IPS-20b (cell line): ENCODE data around the gene KCMF1.
A peak's percentile ranks its signal among the peaks of the same experiment; 100 is the strongest.
"Not testable (repeated sequence)": the region's sequence is repeated elsewhere in the genome, so short reads cannot be mapped to it uniquely, and the experiment has no call there.

Source experiments
- H3K27ac ChIP-seq: one replicate; pipeline ENCODE4 v1.5.1; 2013; ENCODE audit warnings: low read length
- H3K27me3 ChIP-seq: 2 replicates; pipeline ENCODE4 v1.6.1; 2013; ENCODE audit warnings: mild to moderate bottlenecking, low read length, inconsistent platforms; ENCODE audit not compliant: insufficient read depth
- H3K36me3 ChIP-seq: 2 replicates; pipeline ENCODE4 v1.6.1; 2013; ENCODE audit warnings: low read depth, mild to moderate bottlenecking, inconsistent platforms, low read length, moderate library complexity; ENCODE audit not compliant: insufficient read depth
- H3K4me1 ChIP-seq: 2 replicates; pipeline ENCODE4 v1.6.1; 2013; ENCODE audit warnings: mild to moderate bottlenecking, control low read depth, inconsistent platforms, low read length, moderate library complexity; ENCODE audit not compliant: insufficient read depth
- H3K4me3 ChIP-seq: 2 replicates; pipeline ENCODE4 v1.5.1; 2013; ENCODE audit warnings: mild to moderate bottlenecking, low read length, inconsistent platforms
- H3K9ac ChIP-seq: 2 replicates; pipeline ENCODE4 v1.6.1; 2013; ENCODE audit warnings: low read depth, mild to moderate bottlenecking, inconsistent platforms, low read length, moderate library complexity
- H3K9me3 ChIP-seq: 2 replicates; pipeline ENCODE4 v1.6.1; 2013; ENCODE audit warnings: mild to moderate bottlenecking, low read depth, low read length, inconsistent platforms; ENCODE audit not compliant: insufficient read depth

The KCMF1 gene

GRCh38 chr2:84940831-84941412 lies 30.0 kb upstream of the KCMF1 start:
- H3K4me3 ChIP-seq: no peak overlapping the region
- H3K9me3 ChIP-seq: no peaks in the 10 kb centered on the region
- no peaks in the 10 kb centered on the region for H3K36me3 ChIP-seq
- no peak overlapping the region for H3K27ac ChIP-seq
- peaks cover 15% of the 10 kb centered on the region; the same call in 1 of the 2 replicates for H3K4me1 ChIP-seq
- H3K9ac ChIP-seq: no peak overlapping the region
- H3K27me3 ChIP-seq: no peaks in the 10 kb centered on the region

- no peak overlapping the region for H3K9ac ChIP-seq
- H3K36me3 ChIP-seq: no peaks in the 10 kb centered on the region
- no peaks in the 10 kb centered on the region for H3K9me3 ChIP-seq
- H3K27ac ChIP-seq: no peak overlapping the region
- H3K4me3 ChIP-seq: no peak overlapping the region
- peaks cover 15% of the 10 kb centered on the region; the same call in 1 of the 2 replicates for H3K4me1 ChIP-seq
- H3K27me3 ChIP-seq: no peaks in the 10 kb centered on the region
Measured at GRCh38 chr2:84942166-84942565, 28.8 kb upstream of the KCMF1 start.

GRCh38 chr2:84942964-84943421 lies 28.0 kb upstream of the KCMF1 start:
- Histone ChIP-seq H3K9me3 (no peaks in the 10 kb centered on the region), H3K27ac (no peak overlapping the region), H3K4me1 (peaks cover 15% of the 10 kb centered on the region; the same call in 1 of the 2 replicates), H3K27me3 (no peaks in the 10 kb centered on the region), H3K9ac (no peak overlapping the region), H3K36me3 (no peaks in the 10 kb centered on the region), H3K4me3 (no peak overlapping the region)

GRCh38 chr2:84944295-84944909 lies 26.6 kb upstream of the KCMF1 start:
- Histone ChIP-seq H3K27me3 (no peaks in the 10 kb centered on the region), H3K9ac (no peak overlapping the region), H3K27ac (no peak overlapping the region), H3K4me1 (peaks cover 14% of the 10 kb centered on the region; the same call in 1 of the 2 replicates), H3K9me3 (no peaks in the 10 kb centered on the region), H3K36me3 (no peaks in the 10 kb centered on the region), H3K4me3 (no peak overlapping the region)

GRCh38 chr2:84945838-84946203 lies 25.1 kb upstream of the KCMF1 start:
- not testable (repeated sequence) for H3K4me1 ChIP-seq, H3K27me3 ChIP-seq, H3K27ac ChIP-seq, H3K4me3 ChIP-seq, H3K36me3 ChIP-seq, H3K9ac ChIP-seq, H3K9me3 ChIP-seq

- no peaks in the 10 kb centered on the region for H3K4me1 ChIP-seq
- no peaks in the 10 kb centered on the region for H3K27me3 ChIP-seq
- no peak overlapping the region for H3K4me3 ChIP-seq
- no peaks in the 10 kb centered on the region for H3K36me3 ChIP-seq
- no peaks in the 10 kb centered on the region for H3K9me3 ChIP-seq
- no peak overlapping the region for H3K27ac ChIP-seq
- H3K9ac ChIP-seq: no peak overlapping the region
Measured at GRCh38 chr2:84946204-84947009, 24.6 kb upstream of the KCMF1 start.

- no peaks in the 10 kb centered on the region for H3K4me1 ChIP-seq
- H3K27ac ChIP-seq: no peak overlapping the region
- no peak overlapping the region for H3K4me3 ChIP-seq
- no peaks in the 10 kb centered on the region for H3K36me3 ChIP-seq
- H3K9ac ChIP-seq: no peak overlapping the region
- H3K27me3 ChIP-seq: no peaks in the 10 kb centered on the region
- no peaks in the 10 kb centered on the region for H3K9me3 ChIP-seq
Measured at GRCh38 chr2:84947010-84947593, 23.9 kb upstream of the KCMF1 start.

- no peaks in the 10 kb centered on the region for H3K36me3 ChIP-seq
- H3K4me1 ChIP-seq: peaks cover 22% of the 10 kb centered on the region
- no peak overlapping the region for H3K4me3 ChIP-seq
- H3K27me3 ChIP-seq: no peaks in the 10 kb centered on the region
- H3K9ac ChIP-seq: no peak overlapping the region
- no peaks in the 10 kb centered on the region for H3K9me3 ChIP-seq
- H3K27ac ChIP-seq: no peak overlapping the region
Measured at GRCh38 chr2:84953535-84953934, 17.4 kb upstream of the KCMF1 start.

- Histone ChIP-seq H3K4me1 (peaks cover 30% of the 10 kb centered on the region), H3K36me3 (no peaks in the 10 kb centered on the region), H3K27me3 (no peaks in the 10 kb centered on the region), H3K9me3 (no peaks in the 10 kb centered on the region), H3K27ac (no peak overlapping the region), H3K9ac (no peak overlapping the region), H3K4me3 (no peak overlapping the region)
Measured at GRCh38 chr2:84954329-84954728, 16.6 kb upstream of the KCMF1 start.

- H3K27me3 ChIP-seq: no peaks in the 10 kb centered on the region
- no peaks in the 10 kb centered on the region for H3K9me3 ChIP-seq
- H3K36me3 ChIP-seq: peaks cover 4% of the 10 kb centered on the region; the same call in 1 of the 2 replicates
- no peak overlapping the region for H3K27ac ChIP-seq
- no peak overlapping the region for H3K4me3 ChIP-seq
- H3K9ac ChIP-seq: peak overlapping the region; percentile 1; the same call in 1 of the 2 replicates
- H3K4me1 ChIP-seq: peaks cover 37% of the 10 kb centered on the region
Measured at GRCh38 chr2:84956334-84957297, 14.3 kb upstream of the KCMF1 start.

GRCh38 chr2:84957771-84958134 lies 13.2 kb upstream of the KCMF1 start:
- H3K27ac ChIP-seq: peak overlapping the region; percentile 80
- peaks cover 15% of the 10 kb centered on the region; the same call in 1 of the 2 replicates for H3K36me3 ChIP-seq
- peaks cover 37% of the 10 kb centered on the region for H3K4me1 ChIP-seq
- peak overlapping the region; percentile 41; the same call in 1 of the 2 replicates for H3K4me3 ChIP-seq
- H3K9ac ChIP-seq: peak overlapping the region; percentile 82
- H3K27me3 ChIP-seq: no peaks in the 10 kb centered on the region
- H3K9me3 ChIP-seq: no peaks in the 10 kb centered on the region
